Astrocyte (in vitro differentiated cells and primary cell): ENCODE measurements around the gene FHL2.

ENCODE experiments used
- CTCF ChIP-seq: IDR thresholded peaks from 2 replicates; pipeline ENCODE4 v1.5.1; 2011; ENCODE audit warnings: low read depth, mild to moderate bottlenecking, inconsistent platforms, low read length, moderate library complexity; ENCODE audit not compliant: insufficient read depth
- EZH2 ChIP-seq: IDR thresholded peaks from 2 replicates; pipeline ENCODE4 v1.6.1; 2012; ENCODE audit warnings: mild to moderate bottlenecking, low read length, inconsistent platforms; ENCODE audit not compliant: insufficient read depth

- TF ChIP-seq CTCF: no peak
- no peak for TF ChIP-seq EZH2
Observed at GRCh38 chr2:105446501-105446900, 47.6 kb upstream of the FHL2 start.
